Activated B cell treated with CpG ODN at 0.5 μM for 24 hours (primary cell): ENCODE data around the gene NUDT13. TPM values are rescaled to one million over a fixed set of nuclear protein-coding genes. Genes with fewer than 3 reads are reported as not detected.
"Not testable (repeated sequence)": the region's sequence is repeated elsewhere in the genome, so short reads cannot be mapped to it uniquely, and the experiment has no call there.

Source experiments
- ATAC-seq: fragments of 200-7000 bp; cut with Tn5 transposase; one replicate; pipeline ENCODE4 v1.10.0; 2021; ENCODE audit warnings: low read depth, mild to moderate bottlenecking, moderate library complexity
- CTCF ChIA-PET: fragments of 350-600 bp; sonication (Branson Sonifier 250); formaldehyde crosslinking; loops from one replicate; lab custom pipeline; 2021; ENCODE audit warnings: antibody characterized with exemption; lab: Charles Lee
- POLR2A ChIA-PET: fragments of 350-600 bp; sonication (Branson Sonifier 250); formaldehyde crosslinking; loops from one replicate; lab custom pipeline; 2021; ENCODE audit warnings: antibody characterized with exemption; lab: Charles Lee
- DNase-seq: peaks from one replicate; pipeline ENCODE4 v3.0.0; 2022
- H3K27ac Mint-ChIP-seq: one replicate; pipeline ENCODE4 v1.8.0; 2020; ENCODE audit warnings: mixed read lengths
- H3K27me3 Mint-ChIP-seq: one replicate; pipeline ENCODE4 v1.8.0; 2021; ENCODE audit warnings: mixed read lengths
- H3K36me3 Mint-ChIP-seq: one replicate; pipeline ENCODE4 v1.8.0; 2021; ENCODE audit warnings: low read depth, mixed read lengths
- H3K4me1 Mint-ChIP-seq: one replicate; pipeline ENCODE4 v1.8.0; 2021; ENCODE audit warnings: mixed read lengths
- H3K4me3 Mint-ChIP-seq: one replicate; pipeline ENCODE4 v1.8.0; 2020; ENCODE audit warnings: mild to moderate bottlenecking, mixed read lengths
- H3K9me3 Mint-ChIP-seq: one replicate; pipeline ENCODE4 v1.8.0; 2020; ENCODE audit warnings: mixed read lengths
- CTCF ChIP-seq: fragments of 200-600 bp; IDR thresholded peaks from one replicate; pipeline ENCODE4 v1.8.0; 2022; ENCODE audit warnings: antibody characterized with exemption, mild to moderate bottlenecking
- intact Hi-C: fragments of 100-400 bp; cut with micrococcal nuclease; formaldehyde crosslinking; loops from one replicate; pipeline ENCODE4 v1.15.1; 2024
- total RNA-seq: library from RNA; stranded (reverse); gene quantifications from 2 replicates; pipeline ENCODE4 v1.2.3, GENCODE V29; 2022

Gene NUDT13
- total RNA-seq, 1 donor from 2014 or later, result 4.6 TPM

- H3K9me3 Mint-ChIP-seq, result no peaks in the 10 kb centered on the region
- POLR2A ChIA-PET, result no interaction called here
- intact Hi-C loops, result no loop called here
- DNase-seq (no peak), ATAC-seq (no peak)
- no peak overlapping the region for H3K27ac Mint-ChIP-seq
- no peak overlapping the region for H3K4me3 Mint-ChIP-seq
- peaks cover 64% of the 10 kb centered on the region for H3K36me3 Mint-ChIP-seq
- CTCF ChIA-PET, result no interaction called here
- no peak for TF ChIP-seq CTCF
- H3K27me3 Mint-ChIP-seq, result no peaks in the 10 kb centered on the region
- H3K4me1 Mint-ChIP-seq, result peaks cover 4% of the 10 kb centered on the region
Measured at GRCh38 chr10:73141603-73142002, 31.3 kb downstream of the NUDT13 start.

- DNase-seq, POLR2A ChIA-PET, H3K27ac Mint-ChIP-seq, intact Hi-C loops, H3K27me3 Mint-ChIP-seq, H3K4me3 Mint-ChIP-seq, ATAC-seq, CTCF ChIA-PET, H3K4me1 Mint-ChIP-seq, H3K9me3 Mint-ChIP-seq: not testable (repeated sequence)
- peaks cover 65% of the 10 kb centered on the region for H3K36me3 Mint-ChIP-seq
Measured at GRCh38 chr10:73150633-73151413, 40.6 kb downstream of the NUDT13 start.

GRCh38 chr10:73152009-73152408, 41.8 kb downstream of the NUDT13 start:
- intact Hi-C loops, result no loop called here
- Mint-ChIP-seq H3K9me3 (no peaks in the 10 kb centered on the region), H3K4me3 (no peak overlapping the region), H3K27me3 (no peaks in the 10 kb centered on the region), H3K36me3 (peaks cover 69% of the 10 kb centered on the region), H3K27ac (no peak overlapping the region), H3K4me1 (no peaks in the 10 kb centered on the region)
- TF ChIP-seq CTCF, result no peak
- ATAC-seq (no peak), DNase-seq (no peak)
- ChIA-PET CTCF (no interaction called here), POLR2A (no interaction called here)

- Mint-ChIP-seq H3K27ac (no peak overlapping the region), H3K9me3 (no peaks in the 10 kb centered on the region), H3K27me3 (no peaks in the 10 kb centered on the region), H3K4me1 (peaks cover 5% of the 10 kb centered on the region), H3K4me3 (no peak overlapping the region), H3K36me3 (peaks cover 54% of the 10 kb centered on the region)
- DNase-seq, result no peak
- ChIA-PET POLR2A (interaction anchor here (0.7 to 1.6 kb wide), 2 partner anchors 12 to 406 kb away, joined by 4 to 8 read pairs; partner anchors contain the start of genes ECD and FAM149B1), CTCF (interaction anchor here (1.0 kb wide), 1 partner anchor 12 kb away, joined by 3 read pairs; the partner anchor contains the start of genes ECD and FAM149B1)
- intact Hi-C loops, result no loop called here
- ATAC-seq, result no peak
- TF ChIP-seq CTCF, result no peak
Measured at GRCh38 chr10:73156054-73156453, 45.8 kb downstream of the NUDT13 start.

GRCh38 chr10:73159038-73159648, 48.9 kb downstream of the NUDT13 start:
- ATAC-seq (peak; percentile 37), DNase-seq (peak; percentile 23)
- peak; percentile 70 for TF ChIP-seq CTCF
- POLR2A ChIA-PET, result interaction anchor here (1.2 to 2.4 kb wide), 3 partner anchors 9 to 64 kb away, joined by 4 to 9 read pairs (median 6); partner anchors contain the start of genes ECD and FAM149B1
- CTCF ChIA-PET, result interaction anchor here (0.6 to 2.5 kb wide), 13 partner anchors 9 to 794 kb away, joined by 3 to 42 read pairs (median 6); partner anchors contain the start of genes ECD, FAM149B1 and P4HA1
- H3K27ac Mint-ChIP-seq, result no peak overlapping the region
- peaks cover 60% of the 10 kb centered on the region for H3K36me3 Mint-ChIP-seq
- no peaks in the 10 kb centered on the region for H3K27me3 Mint-ChIP-seq
- intact Hi-C loops, result loop anchor here (1.0 kb wide), 2 partner anchors 63 to 795 kb away; partner anchors contain the start of gene P4HA1
- H3K9me3 Mint-ChIP-seq, result no peaks in the 10 kb centered on the region
- H3K4me3 Mint-ChIP-seq, result no peak overlapping the region
- H3K4me1 Mint-ChIP-seq, result peaks cover 18% of the 10 kb centered on the region
